ENCODE data around the gene CARD9.

GRCh38 chr9:136370687-136371532, 2.6 kb downstream of the CARD9 start:
- TF ChIP-seq CTCF (IDR thresholded peaks at IDR 0.05) (no peak), POLR2A (IDR thresholded peaks at IDR 0.05) (no peak)
